DLD1 (cell line): ENCODE data around the gene DEDD.

ENCODE experiments used
- in situ Hi-C: cut with HindIII; loops from 2 replicates; pipeline ENCODE4 v1.10.0; 2017; ENCODE audit warnings: low sequenced_read_pairs

The DEDD gene

DNA sequence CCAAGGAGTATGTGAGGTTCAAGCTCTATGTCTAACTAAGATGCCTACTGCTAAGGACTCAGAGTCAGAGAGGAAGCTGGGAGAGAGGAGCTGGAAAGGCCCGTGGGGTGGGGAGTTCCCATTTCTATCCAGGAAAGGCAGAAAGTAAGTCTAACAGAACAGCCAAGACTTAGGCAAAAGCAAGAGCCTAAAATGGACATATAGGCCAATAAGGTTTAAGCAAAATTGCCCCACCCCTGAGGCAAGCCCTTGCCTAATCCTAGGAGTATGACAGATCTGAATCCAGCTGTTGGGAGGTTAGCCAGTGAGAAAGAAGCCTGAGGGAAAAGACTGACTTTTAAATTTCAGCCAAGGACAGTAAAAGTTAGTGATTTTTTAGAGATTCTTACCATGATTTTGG, 35.9 kb downstream of the DEDD start:
- in situ Hi-C loops, result no loop called here

DNA sequence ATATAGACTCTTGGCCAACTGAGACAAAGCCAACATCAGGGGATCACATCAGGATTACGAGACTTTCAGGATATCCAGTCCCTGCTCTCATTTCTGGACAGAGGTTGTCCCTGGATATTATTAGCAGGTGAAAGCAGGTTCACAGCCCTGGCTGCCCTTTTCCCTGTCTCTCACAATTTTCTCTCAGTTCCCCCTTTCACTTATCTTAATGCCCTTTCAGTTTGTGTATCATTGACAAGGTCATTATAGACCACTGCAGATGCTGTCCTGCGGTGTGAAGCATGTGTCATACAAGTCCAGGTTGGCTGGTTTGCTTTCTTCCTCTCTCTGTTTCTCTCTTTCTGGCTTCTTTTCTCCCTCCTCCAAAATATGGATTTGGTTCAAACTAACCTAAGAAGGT, 36.5 kb downstream of the DEDD start:
- in situ Hi-C loops, result no loop called here

GRCh38 chr1:161095230-161095629, 37.2 kb downstream of the DEDD start:
- in situ Hi-C loops, result no loop called here

- in situ Hi-C loops, result no loop called here
Measured at GRCh38 chr1:161094481-161094880, 38.0 kb downstream of the DEDD start.

- in situ Hi-C loops, result no loop called here
Measured at GRCh38 chr1:161092621-161093028, 39.8 kb downstream of the DEDD start.

DNA sequence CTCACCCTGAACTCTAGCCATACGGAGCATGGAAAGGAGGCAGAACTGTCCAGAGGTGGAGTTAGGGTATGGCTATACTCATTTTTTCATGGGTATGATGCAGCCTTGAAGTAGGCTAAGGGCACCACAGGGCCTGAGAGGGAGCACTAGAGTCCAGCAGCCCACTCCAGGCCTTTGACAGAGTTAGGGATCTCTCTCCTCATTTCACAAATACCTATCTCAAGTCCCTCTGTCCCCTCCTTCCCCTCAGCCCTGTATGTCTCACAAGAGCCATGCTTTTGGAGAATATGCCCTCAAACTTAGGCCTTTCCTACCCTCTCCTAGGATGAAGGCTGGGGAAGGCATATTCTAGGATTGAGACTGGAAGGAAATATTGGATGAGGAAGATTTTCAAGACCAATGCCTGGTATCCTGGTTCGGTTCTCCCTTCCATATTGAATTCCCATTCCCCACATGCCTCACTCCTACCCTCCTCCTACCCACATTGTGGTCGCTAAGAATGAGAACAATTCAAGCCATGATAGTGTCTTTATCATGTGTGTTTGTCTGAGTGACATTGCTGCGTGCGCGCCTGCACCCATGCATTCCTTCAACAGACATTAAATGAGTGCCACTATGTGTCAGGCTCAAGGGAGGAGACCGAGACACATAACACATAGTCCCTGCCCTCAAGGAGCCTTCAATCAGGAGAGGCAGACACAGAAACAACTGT, 40.5 kb downstream of the DEDD start:
- in situ Hi-C loops, result no loop called here

DNA sequence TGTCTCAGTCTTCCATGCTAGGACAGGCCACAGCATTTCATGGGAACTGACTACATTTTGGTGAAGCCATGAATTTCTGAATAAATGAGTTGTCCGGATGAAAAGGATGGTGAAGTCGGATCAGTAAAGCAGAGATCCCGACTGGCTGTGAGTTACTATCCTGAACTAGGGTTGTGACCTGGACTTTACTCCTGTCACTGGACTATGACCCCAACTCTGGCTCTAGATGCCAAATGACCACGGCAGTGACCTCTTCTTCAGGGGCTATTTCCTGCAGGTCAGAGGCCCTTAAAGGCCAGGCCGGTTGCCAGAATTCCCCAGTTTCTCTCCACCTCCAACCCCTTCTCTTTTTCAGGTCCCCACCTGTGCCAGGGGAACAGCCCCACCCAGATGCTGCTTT, 41.4 kb downstream of the DEDD start:
- in situ Hi-C loops, result no loop called here

- in situ Hi-C loops, result no loop called here
Measured at GRCh38 chr1:161090617-161091016, 41.9 kb downstream of the DEDD start.

- in situ Hi-C loops, result no loop called here
Measured at GRCh38 chr1:161089938-161090337, 42.5 kb downstream of the DEDD start.

GRCh38 chr1:161089251-161089924, 43.1 kb downstream of the DEDD start, which contains the start of gene NECTIN4:
Gene NECTIN4, minus strand, starts transcription at chr1:161089558. Its CDS starts 262 bp downstream, at chr1:161089296.
- in situ Hi-C loops, result no loop called here

DNA sequence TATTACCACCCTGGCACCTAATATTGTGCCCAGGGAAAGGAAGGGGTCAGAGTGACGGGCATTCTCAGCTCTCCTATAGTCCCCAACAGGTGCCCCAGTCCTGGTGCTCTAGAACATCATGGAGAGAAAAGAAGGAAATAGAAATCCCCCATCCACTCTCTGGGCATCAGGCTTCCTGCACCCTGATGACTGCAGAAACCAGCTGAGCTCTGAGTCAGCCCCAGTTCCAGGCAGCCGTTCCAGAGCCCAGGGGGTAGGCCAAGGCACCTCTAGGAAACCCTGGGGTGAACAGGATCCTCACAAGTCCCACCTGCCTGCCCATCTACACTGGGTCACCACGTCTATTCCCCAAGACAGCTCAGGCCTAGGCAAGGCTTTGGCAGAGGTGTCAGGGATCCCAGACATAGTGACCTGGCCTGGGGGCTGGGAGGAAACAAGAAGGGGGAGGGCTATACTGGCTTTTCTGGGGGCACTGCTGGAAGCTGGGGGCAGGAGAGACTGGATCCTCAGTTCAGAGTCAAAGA, 43.8 kb downstream of the DEDD start:
- in situ Hi-C loops, result no loop called here

- in situ Hi-C loops, result no loop called here
Measured at GRCh38 chr1:161086457-161086856, 46.0 kb downstream of the DEDD start.

GRCh38 chr1:161085165-161085564, 47.3 kb downstream of the DEDD start:
- in situ Hi-C loops, result no loop called here

DNA sequence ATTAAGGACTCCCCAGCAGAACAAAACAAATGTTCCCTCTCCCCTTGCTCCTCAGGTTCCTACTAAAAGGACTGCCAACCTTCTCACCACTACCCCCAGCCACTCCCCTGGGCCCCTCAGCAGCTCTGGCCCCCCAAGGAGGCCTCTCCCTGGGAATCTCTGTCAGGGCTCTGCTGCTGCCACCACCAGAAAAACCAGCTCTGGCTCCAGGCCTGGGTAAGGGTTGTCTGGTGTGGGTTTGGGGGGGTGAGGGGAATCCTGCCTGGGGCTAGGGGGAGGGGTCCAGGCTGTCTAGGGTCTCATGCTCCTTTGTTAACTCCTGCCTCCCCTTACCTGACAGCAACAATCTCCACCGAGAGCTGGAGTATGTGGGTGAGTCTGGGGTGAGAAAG, 47.9 kb downstream of the DEDD start:
- in situ Hi-C loops, result no loop called here

DNA sequence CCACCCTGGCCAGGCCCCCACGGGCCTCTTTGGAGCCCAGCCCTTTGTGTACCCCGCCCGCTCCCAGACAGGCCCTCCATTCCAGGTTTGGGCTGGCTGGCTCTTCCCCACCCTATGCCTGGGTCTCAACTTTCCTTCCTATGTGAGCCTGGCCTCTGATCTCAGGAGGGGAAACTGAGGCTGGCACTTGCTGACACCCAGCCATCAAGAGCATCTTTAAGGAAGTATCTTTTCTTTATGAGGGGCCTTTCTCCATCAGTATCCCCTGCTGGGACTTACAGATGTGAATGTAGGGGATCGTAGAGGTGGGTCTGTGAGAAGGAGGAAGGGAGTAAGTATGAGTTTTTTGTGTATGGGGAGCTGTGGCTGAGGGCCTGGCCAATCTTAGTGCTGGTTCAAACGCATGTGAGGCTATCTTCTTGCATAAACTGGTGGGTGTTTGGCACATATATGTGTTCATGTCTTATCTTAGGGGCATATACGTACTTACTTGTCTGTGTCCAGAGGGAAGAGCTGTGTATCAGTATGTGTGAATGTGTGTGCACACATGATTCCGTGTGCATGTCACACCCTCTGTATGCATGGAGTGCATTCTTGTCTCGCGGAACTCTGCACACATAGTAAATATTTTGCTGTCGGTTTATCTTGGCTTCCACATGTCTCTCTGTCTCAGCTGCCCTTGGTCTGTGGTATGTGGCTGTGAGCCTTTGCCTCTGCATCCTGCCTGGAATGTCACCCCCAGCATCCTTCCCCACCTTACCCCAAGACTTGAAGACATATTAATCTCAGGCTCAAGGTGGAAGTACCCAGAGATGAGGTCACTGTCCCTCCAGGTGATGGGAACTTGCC, 48.5 kb downstream of the DEDD start:
- in situ Hi-C loops, result no loop called here

DNA sequence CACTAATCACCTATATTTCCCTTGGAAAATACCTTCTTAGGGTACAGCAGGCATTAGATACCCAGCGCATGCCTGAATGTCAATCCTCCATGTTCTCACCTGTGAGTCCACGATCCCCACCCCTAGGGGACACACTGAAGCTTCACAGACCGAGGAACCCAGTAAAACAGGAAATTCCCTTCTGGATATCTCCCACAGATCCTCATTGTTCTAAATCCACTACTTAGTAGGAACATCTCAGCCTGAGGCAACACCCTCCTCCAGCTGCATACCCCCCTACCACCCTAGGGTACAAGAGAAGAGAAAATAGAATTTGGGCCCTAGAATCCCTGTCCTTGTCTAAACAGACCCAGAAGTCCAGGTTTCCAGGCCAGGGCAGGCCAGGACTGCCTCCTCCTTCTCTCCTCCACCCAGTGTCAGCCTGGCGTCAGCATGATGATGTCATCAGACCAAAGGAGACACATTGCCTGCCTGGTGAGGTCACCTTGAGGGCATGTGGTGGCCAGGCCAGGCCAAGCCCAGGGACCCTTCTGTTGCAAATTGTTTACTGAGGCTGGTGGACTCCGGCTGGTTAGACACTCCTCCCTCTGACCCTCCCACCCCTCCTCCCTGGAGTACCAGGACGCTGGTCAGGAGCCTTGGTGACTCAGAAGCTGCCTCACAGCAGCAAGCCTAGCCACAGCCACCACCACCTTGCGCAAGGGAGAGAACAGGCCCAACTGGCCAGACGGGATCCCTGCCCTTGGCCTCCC, 49.3 kb downstream of the DEDD start:
- in situ Hi-C loops, result no loop called here

GRCh38 chr1:161082483-161082882, 50.0 kb downstream of the DEDD start:
- in situ Hi-C loops, result no loop called here

GRCh38 chr1:161081519-161081918, 50.9 kb downstream of the DEDD start:
- in situ Hi-C loops, result no loop called here

DNA sequence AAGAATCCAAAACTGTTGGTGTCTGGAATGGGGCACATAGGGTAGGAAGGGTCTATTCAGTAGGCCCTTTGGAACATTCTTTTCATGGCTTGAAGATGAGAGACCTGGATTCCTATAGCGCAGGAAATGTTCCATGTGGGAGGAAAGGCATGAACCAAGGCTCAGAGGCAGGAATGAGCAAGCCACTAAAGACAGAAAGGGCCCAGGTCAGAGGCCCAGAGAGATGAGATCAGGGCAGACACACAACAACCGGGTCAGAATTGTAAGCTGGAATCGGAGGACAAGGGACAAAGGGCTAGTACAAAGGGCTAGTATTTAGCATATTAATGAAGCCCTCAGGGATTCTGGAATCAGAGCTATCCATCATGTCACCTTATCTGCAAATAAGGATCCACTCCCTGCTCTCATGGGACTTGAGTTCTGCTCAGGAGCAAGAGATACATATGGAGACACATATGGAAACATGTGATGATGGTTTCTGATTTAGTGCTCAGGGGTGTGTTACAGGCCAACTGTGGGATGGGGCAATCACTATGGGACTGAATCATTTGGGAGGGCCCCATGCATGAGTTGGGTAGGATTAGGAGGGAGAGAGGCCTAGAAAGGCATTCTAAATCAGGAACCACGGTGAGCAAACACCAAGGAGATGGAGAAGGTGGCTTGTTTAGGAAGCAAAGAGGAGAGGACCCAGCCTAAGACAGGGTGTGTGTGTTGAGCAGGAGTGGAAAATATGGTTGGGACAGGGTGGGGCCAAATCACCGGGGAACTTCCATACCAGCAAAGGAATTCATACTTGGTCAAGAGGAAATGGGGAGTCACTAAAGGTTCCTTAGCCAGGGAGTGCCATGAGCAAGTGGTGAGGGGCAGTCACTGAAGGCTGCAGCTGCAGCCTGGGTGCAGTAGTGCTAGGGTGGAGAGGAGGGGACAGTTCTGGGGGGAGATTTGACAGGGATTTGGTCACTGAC, 51.7 kb downstream of the DEDD start:
- in situ Hi-C loops, result no loop called here
